Measurements from ENCODE around the gene HCN2. TPM values are rescaled to one million over a fixed set of nuclear protein-coding genes. Genes with fewer than 3 reads are reported as not detected.

The HCN2 gene
- total and polyA plus RNA-seq, 9 of the 15 experiments (the other 6 are each of a cell fraction or from before 2014, with no cell fraction given): 0.29 to 4.2 (median 0.82) TPM; not detected in 2

GRCh38 chr19:572743-573518 is 16.8 kb upstream of the HCN2 start (continued):
- TF ChIP-seq ZNF407 (IDR thresholded peaks at IDR 0.05; ENCODE audit: low read depth) (no peak), CCNT2 (IDR thresholded peaks at IDR 0.05; ENCODE audit: borderline replicate concordance, extremely low read depth, insufficient read length, low read depth, low read length) (peak; percentile 64), NKRF (IDR thresholded peaks at IDR 0.05; ENCODE audit: borderline replicate concordance) (peak; percentile 41; the same call in 1 of the 2 replicates), RBBP5 (IDR thresholded peaks at IDR 0.05; ENCODE audit: borderline replicate concordance, insufficient read depth, low read length, poor library complexity, severe bottlenecking) (peak; percentile 44)
- TF ChIP-seq, protein P1, sequence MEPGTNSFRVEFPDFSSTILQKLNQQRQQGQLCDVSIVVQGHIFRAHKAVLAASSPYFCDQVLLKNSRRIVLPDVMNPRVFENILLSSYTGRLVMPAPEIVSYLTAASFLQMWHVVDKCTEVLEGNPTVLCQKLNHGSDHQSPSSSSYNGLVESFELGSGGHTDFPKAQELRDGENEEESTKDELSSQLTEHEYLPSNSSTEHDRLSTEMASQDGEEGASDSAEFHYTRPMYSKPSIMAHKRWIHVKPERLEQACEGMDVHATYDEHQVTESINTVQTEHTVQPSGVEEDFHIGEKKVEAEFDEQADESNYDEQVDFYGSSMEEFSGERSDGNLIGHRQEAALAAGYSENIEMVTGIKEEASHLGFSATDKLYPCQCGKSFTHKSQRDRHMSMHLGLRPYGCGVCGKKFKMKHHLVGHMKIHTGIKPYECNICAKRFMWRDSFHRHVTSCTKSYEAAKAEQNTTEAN (CRISPR knock-in tag; IDR thresholded peaks at IDR 0.05): peak; percentile 59; the same call in 1 of the 2 replicates
- TF ChIP-seq, protein P2, sequence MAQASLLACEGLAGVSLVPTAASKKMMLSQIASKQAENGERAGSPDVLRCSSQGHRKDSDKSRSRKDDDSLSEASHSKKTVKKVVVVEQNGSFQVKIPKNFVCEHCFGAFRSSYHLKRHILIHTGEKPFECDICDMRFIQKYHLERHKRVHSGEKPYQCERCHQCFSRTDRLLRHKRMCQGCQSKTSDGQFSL (CRISPR knock-in tag; IDR thresholded peaks at IDR 0.05): 0 out of 2 replicates have a peak, but pooled peaks have one; percentile 5
- TF ChIP-seq, protein P2 (tag; IDR thresholded peaks at IDR 0.05): no peak
